ENCODE measurements around the gene GIMAP2.

- no peak for TF ChIP-seq CTCF (IDR thresholded peaks at IDR 0.05; ENCODE audit: insufficient read depth, low read length, poor library complexity, severe bottlenecking)
- TF ChIP-seq EZH2phosphoT487 (conservative IDR thresholded peaks at IDR 0.05; ENCODE audit: low read length): no peak
Measured at GRCh38 chr7:150648353-150649079, 37.0 kb upstream of the GIMAP2 start.
